Fibroblast of skin of left quadriceps (primary cell): ENCODE measurements around the gene TMEM240.
A peak's percentile ranks its signal among the peaks of the same experiment; 100 is the strongest.
"Not testable (repeated sequence)": the region's sequence is repeated elsewhere in the genome, so short reads cannot be mapped to it uniquely, and the experiment has no call there.

Experiments
- DNase-seq, 2 experiments: peaks; one replicate each; pipeline ENCODE4 v3.0.0-alpha.2; 2013; ENCODE audit warnings: low read depth in 2 of 2

The TMEM240 gene

DNA sequence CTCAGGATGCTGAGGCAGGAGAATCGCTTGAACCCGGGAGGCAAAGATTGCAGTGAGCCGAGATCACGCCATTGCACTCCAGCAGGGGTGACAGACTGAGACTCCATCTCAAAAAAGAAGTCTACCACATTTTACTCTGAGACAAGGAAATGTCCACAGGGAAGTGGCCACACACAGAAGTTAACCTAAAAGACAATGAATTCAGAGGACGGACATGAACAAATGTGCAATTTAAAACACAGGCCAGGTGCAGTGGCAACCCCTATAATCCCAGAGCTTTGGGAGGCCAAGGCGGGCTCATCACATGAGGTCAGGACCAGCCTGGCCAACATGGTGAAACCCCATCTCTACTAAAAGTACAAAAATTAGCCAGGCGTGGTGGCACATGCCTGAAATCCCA, 17.3 kb upstream of the TMEM240 start:
- DNase-seq, result not testable (repeated sequence)

DNA sequence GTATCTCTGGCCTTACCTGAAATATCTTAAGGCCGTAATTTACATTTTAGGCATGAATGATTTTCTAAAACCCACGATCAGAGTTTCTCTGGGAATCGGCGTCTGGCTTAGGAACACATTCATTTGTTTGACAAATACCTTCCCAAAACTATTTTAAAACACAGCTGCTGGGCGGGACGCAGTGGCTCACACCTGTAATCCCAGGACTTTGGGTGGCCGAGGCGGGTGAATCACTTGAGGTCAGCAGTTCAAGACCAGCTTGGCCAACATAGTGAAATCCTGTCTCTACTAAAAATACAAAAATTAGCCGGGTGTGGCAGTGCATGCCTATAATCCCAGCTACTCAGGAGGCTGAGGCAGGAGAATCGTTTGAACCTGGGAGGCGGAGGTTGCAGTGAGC, 16.5 kb upstream of the TMEM240 start:
- DNase-seq, result not testable (repeated sequence)

DNA sequence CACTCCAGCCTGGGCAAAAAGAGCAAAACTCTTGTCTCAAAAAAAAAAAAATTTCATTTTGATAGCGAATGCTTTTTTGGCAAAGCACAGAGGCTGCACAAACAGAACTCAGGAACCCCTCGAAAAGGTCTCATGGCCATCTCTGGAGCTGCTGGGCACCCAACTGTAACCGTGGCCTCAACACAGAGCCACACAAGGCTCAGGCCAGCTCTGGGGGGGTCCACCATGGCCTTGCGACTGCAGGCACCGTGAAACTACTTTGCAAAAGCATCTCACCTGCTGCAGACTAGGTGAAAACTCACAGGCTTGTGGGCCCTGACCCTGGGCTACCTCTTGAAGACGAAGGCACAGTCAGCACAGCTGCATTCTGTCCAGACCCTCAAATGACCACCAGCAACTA, 16.1 kb upstream of the TMEM240 start:
- no peak for DNase-seq

DNA sequence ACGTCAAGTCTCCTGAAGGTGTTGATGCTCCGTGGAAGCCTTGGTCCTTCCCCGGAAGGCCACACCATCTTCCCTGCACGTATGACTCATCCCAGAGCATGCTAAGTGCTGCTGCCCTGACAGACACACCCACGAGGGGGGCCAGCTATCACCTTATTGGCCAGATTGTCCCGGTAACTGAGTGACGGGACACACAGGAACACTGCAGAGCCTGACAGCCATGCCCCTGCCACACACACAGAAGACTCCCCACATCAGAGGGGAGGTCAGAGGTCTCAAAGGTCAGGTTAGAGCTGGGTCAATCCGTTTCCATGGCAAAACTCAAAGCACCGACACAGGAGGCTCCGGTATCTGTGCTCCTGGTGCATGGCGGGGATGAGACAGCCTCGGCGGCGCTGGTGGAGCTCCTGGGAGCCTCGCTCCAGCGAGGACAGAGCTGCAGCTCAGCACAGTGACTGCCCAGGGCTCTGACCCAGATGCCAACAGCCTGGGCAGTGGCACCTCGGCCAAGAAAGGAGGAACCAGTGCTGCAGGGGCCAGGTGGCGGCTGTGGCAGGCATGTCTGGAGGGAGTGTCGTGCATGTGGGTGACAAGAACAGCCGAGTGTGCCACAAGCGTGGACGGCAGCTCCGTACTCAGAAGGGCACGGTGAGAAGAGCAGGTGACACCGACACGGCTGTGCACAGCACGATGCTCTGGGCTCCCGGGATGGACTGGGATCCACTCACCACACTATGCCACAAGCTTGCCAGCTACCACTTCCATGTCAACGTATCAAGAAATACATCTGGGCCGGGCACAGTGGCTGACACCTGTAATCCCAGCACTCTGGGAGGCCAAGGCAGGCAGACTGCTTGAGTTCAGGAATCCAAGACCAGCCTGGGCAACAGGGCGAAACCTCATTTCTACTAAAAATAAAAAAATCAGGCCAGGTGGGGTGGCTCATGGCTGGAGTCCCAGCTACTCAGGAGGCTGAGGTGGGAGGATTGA, 14.8 kb upstream of the TMEM240 start:
- peak; percentile 25 to 28 for DNase-seq

DNA sequence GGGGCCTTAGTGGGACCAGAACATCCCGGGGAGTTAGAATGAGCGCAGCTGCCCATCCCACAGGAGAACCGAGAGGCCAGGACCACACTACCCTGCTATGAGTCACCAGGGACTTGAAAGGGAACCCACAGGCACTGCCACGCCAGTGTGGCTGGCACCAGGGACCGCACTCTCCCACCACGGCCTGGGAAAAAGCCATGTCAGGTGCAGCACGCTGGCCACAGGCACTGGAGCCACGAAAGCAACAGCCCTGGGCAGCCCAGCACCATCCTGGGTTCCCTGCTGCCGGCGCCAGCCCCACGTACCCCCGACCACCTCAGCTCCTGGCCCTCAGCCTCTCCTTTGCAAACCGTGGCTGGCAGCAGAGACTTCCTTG, 14.1 kb upstream of the TMEM240 start:
- DNase-seq, result no peak

DNA sequence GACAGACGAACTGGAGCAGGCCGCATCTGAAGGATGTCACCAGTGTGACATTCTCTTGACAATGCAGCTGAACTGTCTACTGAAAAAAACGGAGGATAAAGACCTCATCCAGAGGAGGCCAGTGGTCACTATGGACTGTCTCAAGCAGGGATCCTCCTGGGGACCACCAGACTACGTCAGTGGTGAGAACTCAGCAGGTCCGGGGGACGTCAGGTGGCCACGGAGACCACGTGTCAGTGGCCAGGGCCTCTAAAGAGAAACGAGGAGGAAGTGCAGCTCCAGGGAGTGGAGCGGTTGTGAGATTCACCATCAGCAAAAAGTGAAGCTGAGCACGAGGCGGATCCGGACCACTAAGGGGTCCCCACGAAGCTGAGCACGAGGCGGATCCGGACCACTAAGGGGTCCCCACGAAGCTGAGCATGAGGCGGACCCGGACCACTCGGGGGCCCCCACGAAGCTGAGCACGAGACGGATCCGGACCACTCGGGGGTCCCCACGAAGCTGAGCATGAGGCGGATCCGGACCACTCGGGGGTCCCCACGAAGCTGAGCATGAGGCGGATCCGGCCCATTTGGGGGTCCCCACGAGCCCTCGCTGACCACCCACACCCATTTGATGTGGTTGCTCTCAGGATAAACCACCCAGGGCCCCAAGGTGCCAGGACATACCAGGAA, 13.5 kb upstream of the TMEM240 start:
- no peak for DNase-seq

DNA sequence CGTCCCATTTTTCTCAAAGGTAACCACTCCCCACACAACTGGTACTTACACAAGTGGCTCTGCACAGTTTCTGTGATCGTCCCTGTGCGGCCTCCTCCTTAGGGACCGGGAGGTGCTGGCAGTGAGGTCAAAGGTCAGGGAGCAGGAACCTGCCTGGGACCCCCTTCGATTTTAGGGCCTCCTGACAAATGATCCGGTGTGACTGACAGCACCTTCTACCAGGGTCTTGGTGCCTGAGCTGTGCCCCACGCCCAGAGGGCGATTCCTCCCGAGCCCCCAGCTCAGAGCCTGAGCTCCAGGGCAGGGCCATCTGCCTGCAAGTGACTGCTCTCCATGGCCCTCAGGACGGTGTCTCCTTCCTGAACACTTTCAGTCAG, 11.8 kb upstream of the TMEM240 start:
- DNase-seq, result no peak

DNA sequence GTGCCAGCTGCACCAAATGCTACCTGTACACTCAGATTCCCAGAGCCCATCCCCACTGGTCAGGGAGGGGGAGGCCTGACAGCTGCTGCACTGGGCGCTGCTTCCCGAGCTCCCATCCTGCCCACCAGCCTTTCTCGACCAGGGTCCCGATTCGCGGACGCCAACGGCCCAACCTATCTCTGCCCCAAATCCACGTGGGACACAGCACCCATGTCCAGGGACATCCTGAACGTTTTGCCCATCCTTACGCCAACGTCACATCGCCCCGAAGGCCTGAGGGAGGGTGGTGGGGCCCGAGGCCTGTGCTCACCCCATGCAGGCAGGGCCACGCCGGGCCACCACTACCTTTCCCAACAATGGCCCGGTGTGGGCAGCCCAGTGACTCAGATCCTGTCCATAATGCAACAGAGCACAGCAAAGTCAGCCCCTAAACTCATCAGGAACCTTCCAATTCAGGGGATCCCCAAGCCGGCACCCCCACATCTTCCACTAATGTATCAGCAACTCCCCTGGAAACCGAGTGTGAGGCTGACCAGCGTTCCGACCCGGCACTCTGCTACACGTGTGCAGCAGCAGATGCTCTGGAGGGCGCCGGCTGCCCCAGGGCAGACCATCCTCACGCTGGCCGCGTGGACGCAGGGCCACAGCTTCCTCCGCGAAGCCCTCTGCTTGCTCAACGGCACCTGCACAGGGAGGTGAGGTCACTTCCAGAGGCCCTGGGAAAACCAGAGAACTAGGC, 11.3 kb upstream of the TMEM240 start:
- DNase-seq, result no peak

DNA sequence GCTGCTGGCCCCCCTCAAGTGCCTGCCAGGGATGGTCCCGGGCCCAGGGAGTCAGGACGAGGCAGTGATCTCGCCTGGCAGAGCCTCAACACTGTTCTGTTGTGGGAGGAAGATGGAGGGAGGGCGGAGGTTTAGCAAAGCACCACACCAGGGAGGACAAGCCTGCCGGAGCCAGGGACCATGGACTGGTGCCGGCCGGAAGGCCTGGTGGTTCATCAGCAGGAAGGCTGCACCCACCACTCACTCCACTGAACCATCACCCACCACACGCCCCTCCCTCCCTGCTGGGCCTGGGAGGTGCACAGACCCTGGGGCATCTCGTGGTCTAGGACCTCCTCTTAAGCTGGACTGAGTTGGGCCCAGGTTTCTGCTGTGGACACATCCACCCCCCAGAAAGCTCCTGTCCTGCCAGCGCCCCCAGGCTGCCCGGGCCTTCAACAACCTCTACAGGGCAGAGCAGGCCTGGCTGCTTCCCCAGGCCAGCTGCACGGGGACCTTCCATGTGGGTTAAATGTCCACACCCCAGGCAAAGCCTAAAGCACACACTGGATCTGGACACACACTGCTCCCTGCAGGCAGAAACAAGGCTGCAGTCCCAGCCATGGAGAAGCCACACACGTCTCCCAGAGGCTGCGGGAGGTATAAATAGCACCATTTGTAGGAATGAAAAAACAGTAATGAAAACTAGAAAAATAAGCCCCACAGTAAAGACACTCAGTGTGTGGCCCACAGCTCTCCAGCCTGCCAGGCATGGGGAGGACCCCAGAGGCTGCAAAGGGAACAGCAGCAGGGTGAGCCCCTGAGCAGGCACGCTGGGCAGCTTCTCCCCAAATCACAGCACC, 10.4 kb upstream of the TMEM240 start:
- DNase-seq, result peak in 1 of 2 experiments; percentile 21

DNA sequence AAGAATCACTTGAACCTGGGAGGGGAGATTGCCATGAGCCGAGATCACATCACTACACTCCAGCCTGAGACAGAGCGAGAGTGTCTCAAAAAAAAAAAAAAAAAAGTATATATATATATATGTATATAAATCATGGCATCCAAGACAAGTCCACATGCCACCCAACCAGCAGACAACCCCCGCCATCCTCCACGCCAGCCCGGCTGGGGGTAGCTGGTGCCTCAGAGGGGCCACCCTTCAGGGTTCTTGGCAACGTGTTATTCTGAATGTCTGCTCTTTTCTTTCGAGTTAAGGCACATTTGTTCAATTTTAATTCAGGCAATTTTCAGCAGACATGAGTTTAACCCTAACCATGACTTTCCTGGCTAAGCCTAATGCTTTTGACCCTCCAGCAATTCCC, 9.7 kb upstream of the TMEM240 start:
- DNase-seq, result no peak

DNA sequence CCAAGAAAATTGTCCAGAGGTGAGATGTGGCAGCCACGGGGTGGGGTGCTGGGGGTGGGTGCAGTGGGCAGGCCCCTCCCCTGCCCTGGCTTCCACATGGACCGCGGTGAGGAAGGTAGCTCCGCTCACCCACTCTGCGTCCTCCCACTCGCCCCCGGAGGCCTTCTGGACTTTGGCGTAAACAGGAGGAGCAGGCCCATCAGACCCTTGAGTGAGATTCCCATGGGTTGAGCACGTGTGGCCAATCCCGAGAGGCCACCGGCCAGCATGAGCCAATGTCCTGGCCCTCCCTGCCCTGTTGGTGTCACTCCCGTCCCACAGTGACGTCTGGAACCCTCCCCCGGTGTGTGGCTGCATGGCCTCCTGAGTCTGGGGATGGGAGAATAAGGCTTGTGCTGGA, 8.2 kb upstream of the TMEM240 start:
- DNase-seq, result no peak

DNA sequence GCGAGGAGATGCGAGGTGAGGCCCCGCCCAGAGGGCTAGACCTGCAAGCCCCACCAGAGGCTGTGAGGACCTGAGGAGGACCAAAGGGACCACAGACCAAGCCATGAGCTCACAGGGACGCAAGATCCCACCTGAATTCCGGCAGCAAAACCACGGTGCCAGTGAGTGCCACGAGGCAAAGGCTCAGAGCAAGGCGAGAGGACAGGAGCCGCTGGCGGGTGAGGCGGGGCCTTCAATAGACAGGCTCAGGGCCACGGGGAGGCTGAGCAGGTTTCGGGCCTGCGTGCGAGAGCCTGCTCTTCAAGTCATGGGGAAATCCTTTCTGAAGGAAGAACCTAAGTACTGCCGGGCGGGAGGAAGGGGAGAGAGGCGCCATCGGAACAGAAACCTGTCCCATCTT, 7.1 kb upstream of the TMEM240 start:
- no peak for DNase-seq

DNA sequence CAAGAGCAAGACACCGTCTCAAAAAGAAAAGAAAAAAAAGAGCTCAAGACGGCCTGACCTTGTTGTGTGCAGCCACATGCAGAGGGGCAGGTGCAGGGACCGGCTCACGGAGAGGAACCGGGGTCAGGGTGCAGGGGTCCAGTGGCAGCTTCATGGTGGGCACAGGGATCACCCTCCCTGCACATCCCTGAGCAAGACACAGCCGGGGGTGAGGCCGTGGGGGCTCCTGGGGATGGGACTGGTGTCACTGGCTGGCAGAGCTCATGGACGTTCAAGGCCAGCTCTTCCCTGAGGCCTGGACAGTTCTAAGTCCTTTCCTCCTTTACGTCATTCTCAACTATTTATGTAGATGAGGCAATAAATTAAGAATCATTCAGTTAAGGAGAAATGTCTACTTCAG, 6.6 kb upstream of the TMEM240 start:
- DNase-seq, result no peak

DNA sequence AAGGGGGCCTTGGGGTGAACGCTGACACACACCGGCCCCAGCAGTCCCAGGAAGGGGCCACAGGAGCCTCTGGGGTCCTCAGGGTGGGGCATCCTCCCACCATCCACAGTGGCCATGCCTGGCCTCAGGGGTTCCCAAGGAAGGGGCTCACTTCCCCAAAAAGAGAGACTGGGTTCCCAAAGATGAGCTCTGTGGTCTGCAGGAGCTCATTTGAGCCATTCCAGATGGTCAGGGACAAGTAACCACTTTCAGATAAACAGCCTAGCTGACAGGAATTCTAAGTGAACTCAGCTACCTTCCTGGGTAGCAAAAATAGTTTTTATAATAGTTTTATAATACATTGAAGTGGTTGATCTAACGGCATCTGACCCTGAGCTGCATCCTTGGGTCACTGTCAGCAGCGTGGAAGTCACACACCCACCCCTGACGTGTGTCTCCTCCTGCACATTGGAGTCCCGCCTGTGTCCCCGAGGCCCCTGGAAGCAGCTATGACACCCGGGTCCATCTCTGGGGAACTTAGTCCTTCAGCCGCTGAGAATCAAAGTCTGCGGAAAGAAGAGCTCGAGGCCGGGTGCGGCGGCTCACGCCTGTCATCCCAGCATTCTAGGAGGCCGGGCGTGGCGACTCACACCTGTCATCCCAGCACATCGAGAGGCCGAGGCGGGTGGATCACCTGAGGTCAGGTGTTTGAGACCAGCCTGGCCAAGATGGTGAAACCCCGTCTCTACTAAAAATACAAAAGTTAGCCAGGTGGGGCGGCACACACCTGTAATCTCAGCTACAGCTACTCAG, 5.7 kb upstream of the TMEM240 start:
- no peak for DNase-seq

DNA sequence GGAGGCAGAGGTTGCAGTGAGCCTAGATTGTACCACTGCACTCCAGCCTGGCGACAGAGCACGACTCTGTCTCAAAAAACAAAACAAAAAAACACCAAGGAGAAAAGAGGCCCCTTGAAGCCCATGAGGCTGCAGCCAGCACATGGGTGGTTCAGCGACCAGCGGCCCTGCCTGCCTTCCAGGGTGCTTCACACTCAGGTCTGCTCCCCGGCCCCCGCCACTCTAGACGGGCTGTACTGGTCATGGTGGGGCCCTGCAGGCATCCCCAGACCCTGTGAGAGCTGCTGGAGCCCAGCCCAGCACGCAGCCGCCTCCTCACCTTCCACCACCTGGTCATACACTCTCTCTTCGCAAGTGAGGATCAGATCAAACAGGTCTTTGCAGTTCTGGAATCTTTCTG, 4.1 kb upstream of the TMEM240 start:
- no peak for DNase-seq

DNA sequence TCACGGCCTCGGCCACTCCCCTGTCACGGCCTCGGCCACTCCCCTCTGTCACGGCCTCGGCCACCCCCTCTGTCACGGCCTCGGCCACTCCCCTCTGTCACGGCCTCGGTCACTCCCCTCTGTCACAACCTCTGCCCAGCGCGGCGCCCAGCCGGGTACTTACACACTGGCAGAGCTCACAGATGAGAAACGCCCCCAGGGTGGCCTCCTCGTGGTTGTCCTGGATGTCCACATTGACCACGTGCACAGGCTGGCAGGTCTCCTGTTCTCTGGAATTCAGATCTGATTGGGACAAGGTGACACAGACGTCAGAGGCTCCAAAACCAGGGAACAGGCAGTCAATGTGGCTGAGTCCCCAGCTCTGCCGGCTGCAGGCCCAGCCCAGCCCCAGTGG, 3.3 kb upstream of the TMEM240 start:
- DNase-seq, result no peak

DNA sequence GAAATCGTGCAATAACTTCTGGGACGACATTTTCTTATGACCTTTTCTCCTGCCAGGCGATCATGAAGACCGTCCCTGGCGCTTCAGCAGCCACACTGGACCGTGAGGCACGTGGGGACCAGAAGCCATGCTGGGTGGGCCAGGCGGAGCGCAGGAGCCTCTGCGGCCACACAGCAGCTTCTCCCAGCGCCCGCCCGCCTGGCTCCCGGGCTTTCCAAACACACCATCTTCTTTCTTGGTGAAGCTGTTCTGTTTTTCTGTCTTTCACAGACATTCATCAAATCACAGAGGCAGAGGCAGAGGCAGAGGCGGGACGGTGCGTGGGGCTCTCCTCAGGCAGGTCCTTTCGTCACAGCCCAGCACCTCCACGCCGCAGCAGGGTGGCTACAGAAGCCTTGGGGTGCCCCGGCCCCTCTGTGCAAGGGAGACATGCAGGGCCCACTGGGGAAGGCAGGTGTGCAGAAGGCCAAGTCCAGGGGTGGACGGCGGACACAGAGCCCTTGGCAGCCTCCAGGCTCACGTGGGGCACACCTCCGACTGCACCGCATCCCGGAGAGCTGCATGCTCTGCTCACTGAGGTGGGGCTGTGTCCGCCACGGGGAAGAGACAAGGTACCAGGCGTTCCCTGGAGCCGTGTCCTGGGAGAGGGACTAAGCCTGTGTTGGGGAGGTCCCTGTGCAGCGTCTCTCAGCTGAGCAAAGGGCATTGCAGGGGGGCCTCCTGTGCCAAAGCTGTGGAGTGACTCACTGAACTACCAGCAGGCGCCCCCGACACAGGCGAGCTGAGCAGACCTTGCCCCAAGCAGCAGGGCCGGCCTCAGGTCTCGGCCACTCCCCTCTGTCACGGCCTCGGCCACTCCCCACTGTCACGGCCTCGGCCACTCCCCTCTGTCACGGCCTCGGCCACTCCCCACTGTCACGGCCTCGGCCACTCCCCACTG, 2.6 kb upstream of the TMEM240 start:
- no peak for DNase-seq

DNA sequence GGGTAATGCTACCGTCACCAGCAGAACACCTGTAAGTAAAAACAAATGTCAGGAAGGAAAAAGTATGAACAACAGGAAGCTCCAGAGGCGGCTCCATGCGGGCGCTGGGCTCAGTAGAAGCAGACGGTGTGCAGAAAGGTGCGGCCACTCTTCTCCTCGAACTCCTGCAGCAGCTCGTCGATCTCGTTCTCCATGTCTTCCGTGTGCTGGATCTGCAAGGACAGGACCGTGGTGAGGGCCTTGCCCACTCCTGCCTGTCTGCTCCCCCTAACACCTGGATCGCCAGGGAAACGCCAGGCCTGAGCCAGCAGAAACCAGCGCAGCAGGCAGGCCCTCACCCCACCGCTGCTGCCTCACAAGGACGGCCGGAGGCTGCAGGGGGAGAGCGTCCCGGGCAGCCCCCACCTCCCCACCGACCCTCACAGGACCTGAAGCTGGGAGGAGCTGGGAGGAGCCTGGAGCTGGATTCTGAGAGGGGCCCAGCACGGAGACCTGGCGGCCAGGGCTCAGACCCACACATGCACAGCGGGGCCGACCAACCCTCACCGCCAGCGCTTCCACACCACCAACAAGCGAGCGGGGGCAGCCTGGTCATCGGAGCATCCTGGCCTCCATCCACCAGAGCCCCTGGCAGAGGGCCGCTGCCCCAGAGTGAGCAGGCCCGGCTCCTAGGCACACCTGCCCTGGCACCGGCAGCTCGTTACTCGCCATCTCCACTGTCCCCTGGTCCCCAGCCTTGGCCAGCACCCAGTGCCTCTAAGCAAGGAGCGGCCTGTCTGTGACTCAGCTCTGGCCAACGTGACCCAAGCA, 1.7 kb upstream of the TMEM240 start:
- DNase-seq, result no peak
